ENCODE measurements around the gene RPL10L. TPM values are rescaled to one million over a fixed set of nuclear protein-coding genes. Genes with fewer than 3 reads are reported as not detected.

Gene RPL10L
- total RNA-seq, 1 donor from 2014 or later: not detected

DNA sequence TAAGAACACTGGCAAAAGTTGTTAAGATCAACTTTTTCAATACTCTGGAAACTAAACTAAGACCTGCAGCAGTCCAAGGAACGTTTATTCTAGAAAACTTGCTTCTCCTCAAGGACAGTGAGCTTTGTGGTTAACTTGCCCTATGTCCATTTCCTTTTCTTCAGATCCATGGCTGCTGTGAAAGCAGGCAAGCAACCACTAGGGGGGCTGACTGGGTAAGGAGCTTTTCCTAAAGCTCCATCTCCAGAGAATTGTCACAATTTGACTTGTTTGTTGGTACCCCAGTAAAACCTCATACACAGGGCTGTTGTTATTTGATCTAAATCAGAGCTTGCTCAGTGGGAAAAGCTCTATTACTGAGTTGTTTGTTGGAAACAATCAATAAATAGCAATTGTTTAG lies 10.1 kb upstream of the RPL10L start:
- no peaks in the 10 kb centered on the region for H3K27me3 Mint-ChIP-seq (ENCODE audit: low read depth)
- H3K4me3 Mint-ChIP-seq: no peak overlapping the region

DNA sequence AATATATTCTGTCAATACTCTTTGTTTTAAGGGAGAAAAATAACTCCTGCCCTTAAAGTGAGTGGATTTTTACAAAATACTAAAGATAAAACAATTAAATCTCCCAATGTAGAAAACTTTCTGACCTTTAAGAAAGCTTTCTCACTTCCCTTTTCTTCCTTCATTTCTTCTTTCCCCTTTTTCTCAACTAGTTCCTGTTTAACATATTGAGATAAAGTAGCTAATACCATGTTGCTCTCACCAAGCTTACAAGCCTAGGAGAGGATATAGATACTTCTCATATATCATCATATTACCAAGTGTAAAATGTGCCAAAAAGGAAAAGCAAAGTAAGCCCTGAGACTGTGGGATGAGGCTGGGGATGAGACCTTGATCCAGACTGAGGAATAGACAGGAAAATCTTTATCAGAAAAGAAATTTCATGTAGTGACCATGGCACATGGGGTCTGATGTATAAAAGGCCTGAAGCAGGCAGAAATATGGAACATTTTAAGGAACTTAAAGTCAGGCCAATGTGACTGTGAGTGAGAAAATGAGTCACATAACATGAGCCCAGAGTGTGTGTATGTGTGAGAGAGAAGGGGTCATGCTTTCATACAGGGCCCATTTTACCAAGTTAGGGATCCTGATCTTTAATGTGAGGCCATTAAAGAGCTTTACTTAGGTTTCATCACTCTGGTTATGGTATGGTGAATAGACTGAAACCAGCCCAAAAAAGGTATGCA lies 1.6 kb upstream of the RPL10L start:
- Mint-ChIP-seq H3K4me1 (no peaks in the 10 kb centered on the region), H3K27me3 (ENCODE audit: low read depth) (no peaks in the 10 kb centered on the region), H3K36me3 (no peaks in the 10 kb centered on the region), H3K27ac (no peak overlapping the region), H3K4me3 (no peak overlapping the region), H3K9me3 (no peaks in the 10 kb centered on the region)
- no peak for DNase-seq (ENCODE audit: low spot score in 2 of 2, unreplicated experiment in 2 of 2)
- TF ChIP-seq, protein P1, sequence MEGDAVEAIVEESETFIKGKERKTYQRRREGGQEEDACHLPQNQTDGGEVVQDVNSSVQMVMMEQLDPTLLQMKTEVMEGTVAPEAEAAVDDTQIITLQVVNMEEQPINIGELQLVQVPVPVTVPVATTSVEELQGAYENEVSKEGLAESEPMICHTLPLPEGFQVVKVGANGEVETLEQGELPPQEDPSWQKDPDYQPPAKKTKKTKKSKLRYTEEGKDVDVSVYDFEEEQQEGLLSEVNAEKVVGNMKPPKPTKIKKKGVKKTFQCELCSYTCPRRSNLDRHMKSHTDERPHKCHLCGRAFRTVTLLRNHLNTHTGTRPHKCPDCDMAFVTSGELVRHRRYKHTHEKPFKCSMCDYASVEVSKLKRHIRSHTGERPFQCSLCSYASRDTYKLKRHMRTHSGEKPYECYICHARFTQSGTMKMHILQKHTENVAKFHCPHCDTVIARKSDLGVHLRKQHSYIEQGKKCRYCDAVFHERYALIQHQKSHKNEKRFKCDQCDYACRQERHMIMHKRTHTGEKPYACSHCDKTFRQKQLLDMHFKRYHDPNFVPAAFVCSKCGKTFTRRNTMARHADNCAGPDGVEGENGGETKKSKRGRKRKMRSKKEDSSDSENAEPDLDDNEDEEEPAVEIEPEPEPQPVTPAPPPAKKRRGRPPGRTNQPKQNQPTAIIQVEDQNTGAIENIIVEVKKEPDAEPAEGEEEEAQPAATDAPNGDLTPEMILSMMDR (IDR thresholded peaks at IDR 0.05; ENCODE audit: unreplicated experiment): no peak

More for the DNA sequence above, 10.1 kb upstream of the RPL10L start:
- TF ChIP-seq, protein P1 (IDR thresholded peaks at IDR 0.05; ENCODE audit: unreplicated experiment): no peak
- no peaks in the 10 kb centered on the region for H3K4me1 Mint-ChIP-seq
- H3K9me3 Mint-ChIP-seq: peaks cover 13% of the 10 kb centered on the region
- H3K36me3 Mint-ChIP-seq: no peaks in the 10 kb centered on the region
- H3K27ac Mint-ChIP-seq: no peak overlapping the region
- no peak for DNase-seq (ENCODE audit: low spot score in 2 of 2, unreplicated experiment in 2 of 2)

DNA sequence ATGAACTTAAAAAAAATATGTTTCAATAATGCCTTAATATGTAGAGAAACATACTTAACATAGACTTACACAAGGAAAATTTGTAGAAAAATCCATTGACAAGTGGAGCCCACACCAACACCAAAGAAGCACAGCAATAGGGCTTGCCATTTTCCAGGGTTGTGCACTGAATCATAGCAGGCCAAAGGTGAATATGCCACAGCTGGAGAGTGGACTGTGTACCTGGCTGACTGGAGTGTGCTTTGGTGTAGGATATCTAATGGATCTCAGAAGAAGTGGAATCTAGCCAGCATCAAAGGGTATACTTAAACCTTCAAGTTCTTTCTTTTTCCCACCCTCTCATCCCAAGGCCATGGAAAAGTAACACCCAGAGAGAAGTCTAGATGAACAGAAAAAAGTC lies 4.8 kb downstream of the RPL10L start:
- no peaks in the 10 kb centered on the region for H3K36me3 Mint-ChIP-seq
- TF ChIP-seq, protein P1 (IDR thresholded peaks at IDR 0.05; ENCODE audit: unreplicated experiment): no peak
- H3K9me3 Mint-ChIP-seq: no peaks in the 10 kb centered on the region
- no peak for DNase-seq (ENCODE audit: low spot score in 2 of 2, unreplicated experiment in 2 of 2)
- H3K4me3 Mint-ChIP-seq: no peak overlapping the region
- no peak overlapping the region for H3K27ac Mint-ChIP-seq
- H3K4me1 Mint-ChIP-seq: no peaks in the 10 kb centered on the region
- no peaks in the 10 kb centered on the region for H3K27me3 Mint-ChIP-seq (ENCODE audit: low read depth)

DNA sequence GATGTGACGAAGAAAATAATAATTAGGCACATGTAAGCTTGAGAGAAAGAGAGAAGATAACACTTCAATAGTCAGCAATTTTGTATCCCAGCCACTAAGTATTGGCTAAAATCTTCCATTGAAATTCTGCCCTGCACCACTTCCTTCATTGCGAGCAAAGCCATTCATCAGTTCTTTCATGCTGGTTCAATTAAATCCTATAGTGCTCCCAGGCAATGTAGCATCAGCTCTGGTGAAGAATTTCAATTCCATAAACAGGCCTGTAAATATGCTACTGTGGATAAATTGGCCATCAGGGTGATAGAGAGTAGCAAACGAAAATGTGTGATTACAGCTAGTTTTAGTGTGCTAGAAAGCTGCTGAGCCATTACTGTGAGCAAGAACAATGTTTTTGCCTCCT lies 24.7 kb downstream of the RPL10L start:
- Mint-ChIP-seq H3K27me3 (ENCODE audit: low read depth) (no peaks in the 10 kb centered on the region), H3K4me3 (no peak overlapping the region), H3K36me3 (no peaks in the 10 kb centered on the region), H3K27ac (no peak overlapping the region), H3K4me1 (peaks cover 3% of the 10 kb centered on the region), H3K9me3 (no peaks in the 10 kb centered on the region)
- DNase-seq (ENCODE audit: low spot score in 2 of 2, unreplicated experiment in 2 of 2): no peak
- TF ChIP-seq, protein P1 (IDR thresholded peaks at IDR 0.05; ENCODE audit: unreplicated experiment): no peak
